K562 (cell line): ENCODE measurements around the gene FAM78A. TPM values are rescaled to one million over a fixed set of nuclear protein-coding genes. Genes with fewer than 3 reads are reported as not detected.
A peak's percentile ranks its signal among the peaks of the same experiment; 100 is the strongest.

ENCODE experiments used
- ATAC-seq: fragments of 200-7000 bp; cut with Tn5 transposase; 3 replicates; pipeline ENCODE4 v1.9.1; 2020; ENCODE audit warnings: moderate library complexity
- BruUV-seq: library from RNA; stranded (reverse); fragments of 400-500 nt; replicated peaks from 2 replicates; lab custom pipeline; 2021; lab: Mats Ljungman, UMichigan
- CTCF ChIA-PET: fragments of 300-600 bp; formaldehyde crosslinking; extraction: SDS; loops from one replicate; lab custom pipeline; 2021; ENCODE audit warnings: low intra/inter-chr PET ratio; lab: Yijun Ruan, JAX
- POLR2A ChIA-PET: fragments of 300-600, 350-650 bp; sonication (Branson Sonifier 250); formaldehyde crosslinking; extraction: SDS; loops from one replicate; lab custom pipeline; 2021; ENCODE audit warnings: antibody characterized with exemption, inconsistent platforms; lab: Yijun Ruan, JAX
- DNase-seq, 4 experiments: peaks; one replicate each; pipeline versions ENCODE4 v3.0.0 to v3.0.0-alpha.2; 2011 to 2018; ENCODE audit warnings: low spot score in 3 of 4, mixed read lengths in 3 of 4; ENCODE audit errors: extremely low read depth in 1 of 4
- FAIRE-seq: peaks from 2 replicates; lab custom pipeline; 2011; peaks lifted over from hg19 to GRCh38; lab: Jason Lieb, UNC
- H2AFZ ChIP-seq: 2 replicates; pipeline ENCODE4 v1.6.0; 2011; ENCODE audit warnings: low read depth, low read length, control low read depth, inconsistent platforms
- H3K27ac ChIP-seq: fragments of 200-600 bp; 3 replicates; pipeline ENCODE4 v1.8.0; 2011; ENCODE audit warnings: low read depth, mild to moderate bottlenecking, control low read depth, inconsistent platforms, low read length, moderate library complexity, mixed read lengths; ENCODE audit errors: extremely low read depth
- H3K27me3 ChIP-seq, 2 experiments: fragments of 300-600 bp in 1 of 2; 2 replicates in 1 of 2; 3 replicates in 1 of 2; pipeline versions ENCODE4 v1.6.0 to v1.8.0; 2011; ENCODE audit warnings: inconsistent platforms in 2 of 2, low read length in 2 of 2, mild to moderate bottlenecking in 1 of 2, mixed read lengths in 1 of 2, moderate library complexity in 1 of 2; ENCODE audit not compliant: control insufficient read depth in 2 of 2, insufficient read depth in 2 of 2
- H3K36me3 ChIP-seq: fragments of 300-600 bp; 3 replicates; pipeline ENCODE4 v1.8.0; 2011; ENCODE audit warnings: mild to moderate bottlenecking, low read length, inconsistent platforms; ENCODE audit not compliant: control insufficient read depth, insufficient read depth
- H3K4me1 ChIP-seq, 2 experiments: fragments of 200-600 bp in 1 of 2; replicated peaks in 1 of 2; 2 replicates in 1 of 2; 3 replicates in 1 of 2; pipeline versions ENCODE4 v1.5.1 to v1.8.0; 2011; ENCODE audit warnings: inconsistent platforms in 2 of 2, low read length in 2 of 2, mild to moderate bottlenecking in 1 of 2, mixed read lengths in 1 of 2, moderate library complexity in 1 of 2; ENCODE audit not compliant: control insufficient read depth in 2 of 2, insufficient read depth in 2 of 2
- H3K4me2 ChIP-seq: 2 replicates; pipeline ENCODE4 v1.6.1; 2011; ENCODE audit warnings: low read length, control low read depth, inconsistent platforms, mixed read lengths; ENCODE audit not compliant: insufficient read depth
- H3K4me3 ChIP-seq: fragments of 200-600 bp; sonication (generic), shearing (Covaris generic); 2 replicates; pipeline ENCODE4 v1.5.1; 2016; ENCODE audit warnings: control low read depth, inconsistent platforms
- H3K79me2 ChIP-seq: fragments of 200-600 bp; 3 replicates; pipeline ENCODE4 v1.8.0; 2011; ENCODE audit warnings: low read length, inconsistent platforms; ENCODE audit not compliant: control insufficient read depth, insufficient read depth
- H3K9ac ChIP-seq, 2 experiments: 2 replicates each; pipeline versions ENCODE4 v1.6.0 to v1.6.1; 2011; ENCODE audit warnings: low read depth in 2 of 2, low read length in 2 of 2, control low read depth in 1 of 2, inconsistent platforms in 1 of 2, mild to moderate bottlenecking in 1 of 2, mixed read lengths in 1 of 2; ENCODE audit not compliant: insufficient read depth in 1 of 2
- H3K9me1 ChIP-seq: one replicate; pipeline ENCODE4 v1.6.0; 2011; ENCODE audit warnings: inconsistent platforms, mild to moderate bottlenecking, low read length, moderate library complexity; ENCODE audit not compliant: control insufficient read depth, insufficient read depth
- H3K9me3 ChIP-seq: replicated peaks from 2 replicates; pipeline ENCODE4 v1.5.1; 2011; ENCODE audit warnings: low read depth, low read length, inconsistent platforms; ENCODE audit not compliant: control insufficient read depth, insufficient read depth
- H4K20me1 ChIP-seq: replicated peaks from 2 replicates; pipeline ENCODE4 v1.6.1; 2011; ENCODE audit warnings: low read length, inconsistent platforms, mixed read lengths; ENCODE audit not compliant: control insufficient read depth, insufficient read depth
- ARID3A ChIP-seq: IDR thresholded peaks from 2 replicates; pipeline ENCODE4 v1.6.1; 2012; ENCODE audit warnings: low read depth, low read length, improper control_type of control experiment, borderline replicate concordance
- ATF3 ChIP-seq, 2 experiments: fragments of 450-650 bp in 1 of 2; sonication (generic) in 1 of 2; formaldehyde crosslinking in 1 of 2; IDR thresholded peaks in 1 of 2; conservative IDR thresholded peaks in 1 of 2; 2 replicates each; pipeline versions ENCODE4 v1.6.1 to v1.8.1; 2016 to 2023; ENCODE audit warnings: mild to moderate bottlenecking in 2 of 2, moderate library complexity in 2 of 2, inconsistent platforms in 1 of 2, missing genetic modification reagents in 1 of 2
- BHLHE40 ChIP-seq: IDR thresholded peaks from 2 replicates; pipeline ENCODE4 v1.6.1; 2011; ENCODE audit warnings: low read length, improper control_type of control experiment
- CHD2 ChIP-seq: IDR thresholded peaks from 2 replicates; pipeline ENCODE4 v1.6.1; 2011; ENCODE audit warnings: low read depth, low read length
- EGR1 ChIP-seq: fragments of 450-650 bp; conservative IDR thresholded peaks from 2 replicates; pipeline ENCODE4 v1.6.1; 2017; ENCODE audit warnings: mild to moderate bottlenecking
- EP300 ChIP-seq: IDR thresholded peaks from 2 replicates; pipeline ENCODE4 v1.6.1; 2012; ENCODE audit warnings: low read length, improper control_type of control experiment
- HCFC1 ChIP-seq: IDR thresholded peaks from 2 replicates; pipeline ENCODE4 v1.6.1; 2012; ENCODE audit warnings: low read depth, low read length, improper control_type of control experiment
- JUND ChIP-seq, 2 experiments: IDR thresholded peaks; 2 replicates in 1 of 2; 3 replicates in 1 of 2; pipeline ENCODE4 v1.6.1; 2011; ENCODE audit warnings: borderline replicate concordance in 2 of 2, low read depth in 2 of 2, low read length in 2 of 2, improper control_type of control experiment in 1 of 2, missing biosample characterization in 1 of 2, missing genetic modification characterization in 1 of 2, missing genetic modification reagents in 1 of 2
- MLX ChIP-seq, 2 experiments: fragments of 450-650 bp in 1 of 2; sonication (generic) in 1 of 2; formaldehyde crosslinking; conservative IDR thresholded peaks; 2 replicates each; pipeline versions ENCODE4 v1.4.0 to v1.8.1; 2020 to 2022; ENCODE audit warnings: mild to moderate bottlenecking in 1 of 2, missing genetic modification reagents in 1 of 2
- PTBP1 ChIP-seq: fragments of 200-400 bp; formaldehyde crosslinking; IDR thresholded peaks from 2 replicates; pipeline ENCODE4 v1.6.1; 2017; ENCODE audit warnings: low read depth, low read length
- RCOR1 ChIP-seq, 2 experiments: IDR thresholded peaks; 2 replicates each; pipeline ENCODE4 v1.6.1; 2012; ENCODE audit warnings: low read depth in 2 of 2, low read length in 2 of 2, borderline replicate concordance in 1 of 2, improper control_type of control experiment in 1 of 2
- THRAP3 ChIP-seq: fragments of 450-650 bp; IDR thresholded peaks from 2 replicates; pipeline ENCODE4 v1.6.1; 2016; ENCODE audit warnings: mild to moderate bottlenecking, inconsistent platforms, borderline replicate concordance
- ZFP36 ChIP-seq: fragments of 150-350 bp; IDR thresholded peaks from 2 replicates; pipeline ENCODE4 v1.6.1; 2018; ENCODE audit warnings: low read length, low read depth; ENCODE audit not compliant: partially characterized antibody
- ZNF384 ChIP-seq: IDR thresholded peaks from 2 replicates; pipeline ENCODE4 v1.6.1; 2012; ENCODE audit warnings: low read depth, low read length, improper control_type of control experiment
- WGBS: fragments of 100-300 bp; shearing (Covaris generic); methylation state at CpG from one replicate; pipeline ENCODE4 v1.1.6; 2016; ENCODE audit warnings: low coverage, mixed read lengths; ENCODE audit not compliant: insufficient coverage; ENCODE audit errors: missing lambda C conversion rate; 5-methylcytosine and 5-hydroxymethylcytosine counted together
- in situ Hi-C: fragments of 300-500 bp; cut with MboI; formaldehyde crosslinking; loops from 4 replicates; pipeline ENCODE4 v1.15.0; 2018; ENCODE audit warnings: inconsistent platforms, mixed read lengths
- intact Hi-C: fragments of 100-400 bp; cut with micrococcal nuclease; formaldehyde crosslinking; loops from 2 replicates; pipeline ENCODE4 v1.14.2; 2022
- polyA plus RNA-seq, 8 experiments: library from polyadenylated mRNA; depleted of rRNA in 4 of 8; stranded (reverse) in 5 of 8; unstranded in 3 of 8; fragments of >200 nt; fragmentation: Nextera tagmentation in 2 of 8; fragmentation: Illumina TruSeq in 1 of 8; extraction: Ambion mirVana in 2 of 8; extraction: Trizol in 1 of 8; gene quantifications; 2 replicates each; pipeline versions ENCODE4 v1.2.1 to v1.2.3, GENCODE V29; 2011 to 2014; ENCODE audit warnings: inconsistent platforms in 1 of 8, missing spikeins in 1 of 8
- total RNA-seq, 7 experiments: library from RNA; depleted of rRNA in 6 of 7; stranded (reverse); fragments of >200 nt in 6 of 7; fragmentation: Illumina TruSeq in 2 of 7; extraction: Trizol in 2 of 7; gene quantifications; 2 replicates each; pipeline versions ENCODE4 v1.2.1 to v1.2.3, GENCODE V29; 2011 to 2021; ENCODE audit warnings: low replicate concordance in 1 of 7

FAM78A gene
- total and polyA plus RNA-seq, 9 of the 15 experiments (the other 6 are each of a cell fraction or from before 2014, with no cell fraction given): 0.56 to 103 (median 55.2) TPM

GRCh38 chr9:131277910-131278701 is 1.8 kb upstream of the FAM78A start:
- FAIRE-seq: peak; percentile 93
- peaks cover 28 to 75% of the 10 kb centered on the region in 2 experiments for H3K4me1 ChIP-seq
- peak overlapping the region; percentile 75 for H3K27ac ChIP-seq
- BruUV-seq: no TSS peak
- ChIA-PET CTCF (interaction anchor here (0.6 kb wide), 1 partner anchor 73 kb away, joined by 3 read pairs; no protein-coding TSS in a partner anchor), POLR2A (interaction anchor here (0.6 to 2.7 kb wide), 13 partner anchors 8 to 165 kb away, joined by 3 to 12 read pairs (median 4); partner anchors contain the start of gene NUP214)
- H3K79me2 ChIP-seq: peaks cover 42% of the 10 kb centered on the region
- no peaks in the 10 kb centered on the region for H3K9me3 ChIP-seq
- peak overlapping the region; percentile 95 for H3K4me2 ChIP-seq
- in situ Hi-C loops: no loop called here
- peak overlapping the region; percentile 92 for H2AFZ ChIP-seq
- H3K27me3 ChIP-seq: peaks cover 3 to 13% of the 10 kb centered on the region in 2 experiments; a peak in 3 of 5 replicates
- H3K9me1 ChIP-seq: peaks cover 8% of the 10 kb centered on the region
- intact Hi-C loops: loop anchor here (1.0 to 5.0 kb wide), 4 partner anchors 53 to 166 kb away; partner anchors contain the start of gene NUP214
- 13% methylated on average over 57 of the region's 59 CpGs for WGBS
- no peaks in the 10 kb centered on the region for H4K20me1 ChIP-seq
- peaks cover 10% of the 10 kb centered on the region; the same call in 2 of the 3 replicates for H3K36me3 ChIP-seq
- H3K4me3 ChIP-seq: peak overlapping the region; percentile 65
- ATAC-seq: peak; percentile 65
- peak; percentile 100 for DNase-seq
- H3K9ac ChIP-seq: peak overlapping the region; percentile 4 to 93; a peak in 3 of 4 replicates
- TF ChIP-seq EP300 (peak; percentile 40; the same call in 1 of the 2 replicates), JUND (IDR thresholded peaks at IDR 0.05; ENCODE audit: borderline replicate concordance, low read depth, low read length) (peak; percentile 89), JUND (tag; IDR thresholded peaks at IDR 0.05; ENCODE audit: borderline replicate concordance, low read depth, low read length) (no peak), CHD2 (peak; percentile 48; the same call in 1 of the 2 replicates), RCOR1 (IDR thresholded peaks at IDR 0.05; ENCODE audit: borderline replicate concordance in 1 of 2, low read depth in 2 of 2, low read length in 2 of 2) (peak in 1 of 2 experiments; percentile 73; a peak in 2 of 4 replicates), HCFC1 (peak; percentile 99), BHLHE40 (peak; percentile 69), ARID3A (peak; percentile 27; the same call in 1 of the 2 replicates), PTBP1 (no peak), ZNF384 (peak; percentile 41; the same call in 1 of the 2 replicates), ATF3 (IDR thresholded peaks at IDR 0.05) (no peak), ATF3 (CRISPR knock-in tag; conservative IDR thresholded peaks at IDR 0.05) (0 out of 2 replicates have a peak, but pooled peaks have one; percentile 57), MLX (CRISPR knock-in tag; conservative IDR thresholded peaks at IDR 0.05) (peak in 1 of 2 experiments; percentile 68; a peak in 2 of 4 replicates), EGR1 (no peak), THRAP3 (no peak), ZFP36 (no peak)
